AG08396 (cell line): ENCODE data around the gene TAF10.
A peak's percentile ranks its signal among the peaks of the same experiment; 100 is the strongest.

Experiments
- DNase-seq: peaks from one replicate; pipeline ENCODE4 v3.0.0; 2012; ENCODE audit warnings: low spot score, mixed read lengths

TAF10 gene

DNA sequence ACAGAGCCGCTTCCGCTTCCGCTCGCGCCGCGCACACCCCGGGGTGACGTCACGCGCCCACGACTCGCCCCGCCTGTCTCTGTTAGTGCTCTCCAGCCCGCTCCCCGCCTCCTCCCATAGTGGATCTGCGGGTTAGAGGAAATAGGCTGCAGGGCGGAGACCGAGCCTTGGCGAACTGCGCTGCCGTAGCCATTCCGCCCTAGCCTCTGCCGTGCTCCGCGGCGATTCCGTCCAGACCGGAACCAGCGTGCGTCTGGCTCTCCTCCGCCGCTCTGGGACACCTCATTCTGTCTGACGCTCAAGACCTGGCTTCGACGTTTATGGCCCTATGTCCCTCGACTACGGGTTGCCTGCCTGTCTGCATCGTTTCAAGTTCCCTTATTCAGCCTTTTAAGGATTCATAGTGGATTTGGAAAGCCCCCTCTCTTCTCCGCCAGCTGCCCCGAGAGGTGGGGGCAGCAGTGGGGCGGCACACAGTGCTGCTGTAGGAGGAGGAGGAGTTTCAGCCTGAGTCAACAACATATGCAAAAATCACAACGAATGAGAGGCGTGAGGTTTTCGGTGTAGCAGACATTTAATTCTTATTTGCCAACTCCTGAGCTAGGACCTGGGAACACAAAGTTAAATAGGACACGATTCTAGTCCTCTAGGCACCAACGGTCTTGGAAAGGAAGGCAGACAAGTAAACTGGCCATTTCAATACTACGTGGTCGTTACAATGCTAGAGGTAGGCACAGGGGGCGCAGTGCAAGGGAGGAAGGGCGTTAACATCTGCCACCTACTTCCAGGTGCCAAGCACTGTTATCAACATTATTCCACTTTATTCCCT is at the start of gene TAF10:
Gene TAF10 (minus strand): TSS at position 4 of the 829 bp plus-strand sequence. CDS start 27 bp downstream, outside the sequence.
- peak; percentile 94 for DNase-seq

DNA sequence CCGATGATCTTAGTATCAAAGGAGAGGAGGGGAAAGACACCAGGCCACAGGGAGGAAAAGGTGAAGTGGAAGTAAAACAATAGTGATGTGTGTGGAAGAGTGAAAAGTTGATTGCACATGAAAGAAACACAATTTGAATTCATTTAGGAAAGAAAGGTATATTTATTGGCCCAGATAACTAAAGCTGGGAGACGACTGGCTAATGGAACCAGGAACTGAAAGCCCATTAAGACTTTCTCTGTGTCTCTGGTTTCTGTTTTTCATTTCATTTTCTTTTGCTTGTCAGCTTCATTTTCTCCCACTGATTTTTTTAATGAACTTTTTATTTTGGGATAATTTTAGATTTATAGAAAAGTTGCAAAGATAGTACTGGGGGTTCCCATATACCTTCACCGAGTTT is 48.7 kb upstream of the TAF10 start:
- no peak for DNase-seq

GRCh38 chr11:6658647-6659046 is 46.6 kb upstream of the TAF10 start:
- DNase-seq: no peak

GRCh38 chr11:6657346-6657745 is 45.3 kb upstream of the TAF10 start:
- no peak for DNase-seq

DNA sequence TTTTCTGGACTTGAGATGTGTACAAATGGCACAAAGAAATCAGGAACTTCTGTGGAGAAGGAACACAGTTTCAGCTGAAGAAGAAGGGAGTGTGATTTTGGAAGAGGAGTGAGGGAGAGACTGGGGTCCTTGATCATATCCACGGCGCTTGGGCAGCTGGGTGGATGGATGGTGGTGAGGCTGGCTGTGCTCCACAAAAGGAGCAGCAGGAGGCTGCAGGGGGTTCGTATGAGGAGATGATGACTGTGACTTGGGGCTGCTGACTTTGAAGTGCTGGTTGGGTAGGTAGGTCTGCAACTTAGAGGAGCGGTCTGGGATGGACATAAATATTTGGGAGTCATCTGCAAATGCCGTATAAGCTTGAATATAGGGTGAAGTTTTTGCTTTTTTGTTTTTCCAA is 44.9 kb upstream of the TAF10 start:
- DNase-seq: no peak

DNA sequence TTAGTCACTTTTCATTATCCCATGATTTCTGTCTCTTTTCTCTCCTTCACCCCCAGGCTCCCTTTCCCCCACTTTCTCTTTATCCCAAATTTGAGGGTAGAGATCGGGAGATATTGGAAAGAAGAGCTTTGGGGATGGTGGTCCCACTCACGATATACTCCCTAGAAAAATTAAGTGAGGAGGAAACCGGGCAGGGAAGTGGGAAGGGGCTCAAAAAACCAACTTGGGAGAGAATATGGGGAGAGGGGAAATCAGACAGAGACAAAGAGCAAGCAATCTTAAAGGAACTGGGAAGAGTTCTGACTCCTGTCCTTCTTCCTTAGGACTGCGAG is 44.5 kb upstream of the TAF10 start:
- no peak for DNase-seq

- peak; percentile 56 for DNase-seq
Observed at GRCh38 chr11:6655790-6656583, 44.0 kb upstream of the TAF10 start, which contains the start of gene DCHS1. TSS of gene DCHS1 (minus strand) at chr11:6655809. CDS start at chr11:6641613, 14,196 bp downstream.

DNA sequence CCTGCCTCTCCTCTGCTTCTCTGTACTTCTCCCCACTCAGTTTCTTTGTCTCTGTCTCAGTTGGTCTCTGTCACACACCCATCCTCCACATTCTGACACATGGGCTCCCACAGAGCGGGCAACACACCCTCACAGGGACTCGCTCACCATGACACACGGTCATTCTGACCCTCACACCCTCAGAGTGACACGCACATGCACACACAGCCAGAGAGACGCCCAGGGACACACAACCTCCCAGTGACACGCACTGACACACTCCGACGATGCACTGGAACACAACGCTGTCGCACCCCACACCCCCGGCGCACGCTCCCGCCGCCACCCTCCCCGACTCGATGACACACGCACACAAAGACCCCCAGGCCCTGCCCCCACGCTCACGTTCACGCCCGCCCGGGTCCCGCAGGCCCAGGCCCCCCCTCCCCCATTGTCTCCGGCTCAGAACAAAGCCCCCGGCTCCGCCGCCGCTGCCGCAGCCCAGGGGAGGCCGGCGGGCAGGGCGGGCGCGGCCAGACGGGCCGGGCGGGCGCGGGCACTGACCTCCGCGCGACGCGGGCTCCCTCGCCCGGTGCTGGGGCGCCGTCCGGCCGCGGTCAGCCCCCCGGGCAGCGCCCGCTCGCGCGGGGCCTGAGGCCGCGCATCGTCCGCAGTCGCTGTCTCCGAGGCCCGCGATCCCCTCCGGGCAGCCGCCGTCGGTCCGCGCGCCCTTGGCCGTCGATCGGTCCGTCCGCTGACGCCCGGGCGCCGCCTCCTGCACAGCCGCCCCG is 43.2 kb upstream of the TAF10 start:
- DNase-seq: peak; percentile 52

DNA sequence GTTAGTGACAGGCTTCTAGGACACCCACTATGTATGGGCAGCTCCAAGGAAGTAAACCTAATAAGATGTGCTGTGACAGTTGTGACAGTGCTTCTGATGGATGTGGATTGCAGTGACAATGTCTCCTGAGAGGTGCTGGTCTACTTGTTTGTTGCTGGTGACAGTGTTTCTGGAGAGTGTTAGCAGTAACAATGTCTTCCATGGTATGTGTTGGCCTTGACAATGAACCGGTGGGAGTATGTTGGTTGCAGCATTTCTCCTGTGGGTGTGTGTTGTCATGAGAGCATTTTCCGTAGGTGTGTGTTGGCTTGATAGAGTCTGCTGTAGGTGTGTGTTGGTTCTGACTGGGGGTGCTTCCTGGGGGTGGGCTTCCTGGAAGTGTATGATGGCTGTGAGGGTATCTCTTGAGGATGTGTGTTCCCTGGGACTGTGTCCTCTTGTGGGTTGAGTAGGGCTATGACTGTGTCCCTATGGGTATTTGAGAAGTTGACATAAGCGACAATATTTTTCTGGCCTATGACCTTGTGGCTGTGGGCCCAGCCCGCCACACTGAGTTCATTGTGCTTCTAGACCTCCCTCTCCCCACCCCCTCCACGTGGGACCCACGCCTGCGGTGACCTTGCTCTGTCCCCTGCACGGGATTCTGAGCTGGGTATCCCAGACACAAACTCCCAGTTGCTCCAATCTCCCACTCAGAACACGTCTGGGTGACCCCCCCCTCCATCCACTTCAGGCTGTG is 42.4 kb upstream of the TAF10 start:
- DNase-seq: no peak

GRCh38 chr11:6653656-6654055 is 41.6 kb upstream of the TAF10 start:
- no peak for DNase-seq

DNA sequence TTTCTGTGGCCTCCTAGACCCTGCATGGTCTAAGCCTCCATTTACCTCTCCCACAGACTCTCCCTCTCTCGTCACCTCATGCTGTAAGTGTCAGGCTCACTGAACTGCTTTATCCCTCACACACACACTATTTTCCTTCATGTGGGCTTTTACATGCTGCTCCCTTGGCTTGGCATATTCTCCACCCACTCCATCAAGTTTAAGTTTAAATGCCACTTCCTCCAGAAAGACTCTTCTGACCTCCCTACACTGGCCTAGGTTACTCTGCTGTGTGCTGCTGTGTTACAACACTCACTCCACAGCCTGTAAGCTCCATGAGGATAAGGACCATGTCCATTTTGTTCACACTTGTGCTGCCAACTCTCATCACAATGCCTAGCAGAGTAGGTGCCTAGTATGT is 41.1 kb upstream of the TAF10 start:
- DNase-seq: no peak

- no peak for DNase-seq
Observed at GRCh38 chr11:6652182-6652581, 40.2 kb upstream of the TAF10 start.

- no peak for DNase-seq
Observed at GRCh38 chr11:6650980-6651379, 39.0 kb upstream of the TAF10 start.

GRCh38 chr11:6650104-6650503 is 38.1 kb upstream of the TAF10 start:
- DNase-seq: no peak

DNA sequence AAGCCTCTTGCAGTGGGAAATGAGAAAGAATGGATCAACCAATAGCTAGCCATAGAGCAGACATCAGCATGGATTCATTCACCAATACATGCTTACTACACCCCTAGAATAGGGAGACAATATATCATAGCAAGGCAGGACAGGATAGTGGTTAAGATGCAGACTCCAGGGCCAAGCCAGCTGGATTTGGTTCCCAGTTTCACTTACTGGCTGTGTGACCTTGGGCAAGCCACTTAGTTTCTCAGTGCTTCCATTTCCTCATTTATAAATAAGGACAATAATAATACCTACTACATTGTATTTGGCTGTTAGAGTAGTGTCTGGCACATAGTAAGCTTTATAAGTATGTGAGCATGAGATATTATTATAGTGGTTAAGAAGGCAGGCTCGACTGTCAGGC is 36.5 kb upstream of the TAF10 start:
- no peak for DNase-seq

DNA sequence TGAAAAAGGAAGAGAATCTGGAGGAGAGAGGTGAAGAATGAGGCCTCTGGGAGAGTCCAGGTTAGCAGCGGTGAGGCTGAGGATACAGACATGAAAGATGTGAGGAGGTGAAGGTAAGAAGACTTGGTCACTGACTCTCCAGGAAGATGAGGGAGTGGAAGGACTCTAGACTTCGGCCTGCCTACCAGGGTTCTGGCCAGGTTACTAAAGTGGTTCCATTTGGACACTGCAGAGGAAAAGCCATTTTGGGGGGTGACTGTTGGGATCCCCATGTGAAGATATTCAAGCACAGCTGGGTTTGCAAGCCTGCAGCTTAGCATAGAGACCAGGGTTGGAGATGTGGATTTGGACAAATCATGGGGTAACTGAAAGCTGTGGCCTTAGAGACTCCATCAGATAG is 35.8 kb upstream of the TAF10 start:
- no peak for DNase-seq

- DNase-seq: no peak
Observed at GRCh38 chr11:6646918-6647679, 35.1 kb upstream of the TAF10 start.

GRCh38 chr11:6646576-6646917 is 34.5 kb upstream of the TAF10 start:
- peak; percentile 65 for DNase-seq

GRCh38 chr11:6646071-6646470 is 34.1 kb upstream of the TAF10 start:
- DNase-seq: peak; percentile 76

DNA sequence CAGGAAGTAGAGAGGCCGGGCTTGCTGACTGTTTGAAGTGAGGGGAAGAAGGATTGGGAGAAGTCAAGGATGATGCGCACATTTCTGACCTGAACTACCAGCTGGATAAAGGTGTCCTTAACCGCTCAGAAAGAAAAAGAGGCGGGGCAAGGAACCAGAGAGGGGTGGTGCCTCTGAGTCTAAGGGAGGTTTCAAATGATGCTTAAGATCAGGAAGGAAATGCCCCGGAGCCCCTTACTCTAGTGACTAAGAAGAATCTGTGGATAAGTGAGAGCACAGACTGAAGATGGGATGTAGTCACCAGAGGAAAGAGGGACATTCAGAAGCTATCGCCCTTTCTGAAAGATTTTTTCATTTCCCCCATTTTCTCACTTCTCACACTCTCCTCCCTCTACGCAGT is 30.9 kb upstream of the TAF10 start:
- DNase-seq: no peak
